ENCODE data around the gene SFXN5.

DNA sequence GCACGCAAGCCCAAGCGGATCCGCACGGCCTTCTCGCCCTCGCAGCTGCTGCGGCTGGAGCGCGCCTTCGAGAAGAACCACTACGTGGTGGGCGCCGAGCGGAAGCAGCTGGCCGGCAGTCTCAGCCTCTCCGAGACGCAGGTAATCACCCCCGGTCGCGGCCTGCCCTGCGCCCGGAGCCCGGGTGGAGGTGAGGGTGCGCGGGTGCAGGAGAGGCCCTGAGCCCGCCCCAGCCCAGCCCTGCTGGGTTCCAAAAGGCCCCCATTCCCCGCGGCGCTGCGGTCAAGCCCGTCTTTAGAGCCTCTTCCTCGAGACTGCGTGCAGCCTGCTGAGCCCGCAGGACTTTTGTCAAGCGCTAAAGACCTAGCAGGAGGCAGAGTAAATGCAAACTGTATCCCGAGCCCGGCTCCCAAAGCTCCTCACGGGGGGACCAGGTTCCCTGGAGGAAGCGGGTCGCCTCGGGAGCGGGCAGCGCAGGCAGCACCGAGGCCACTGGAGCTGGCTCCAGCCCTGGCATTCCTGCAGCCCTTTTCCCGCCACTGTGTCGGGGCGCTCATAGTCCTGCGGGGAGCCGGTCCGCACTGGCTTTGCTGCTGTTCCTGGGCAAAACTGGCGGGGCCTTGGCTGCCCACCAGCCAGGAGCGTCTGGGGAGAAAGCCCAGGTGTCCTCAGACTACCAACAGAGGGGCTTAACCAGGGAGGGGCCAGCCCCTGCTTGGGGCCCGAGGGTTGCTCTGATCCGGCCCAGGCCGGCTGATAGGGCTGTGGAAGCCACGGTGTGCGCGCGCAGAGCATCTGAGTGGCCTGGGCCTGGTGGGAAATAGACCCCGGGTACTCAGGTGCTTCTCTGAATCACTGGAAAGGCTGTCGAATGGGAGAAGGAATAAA, 146.9 kb downstream of the SFXN5 start:
- TF ChIP-seq, protein P1, sequence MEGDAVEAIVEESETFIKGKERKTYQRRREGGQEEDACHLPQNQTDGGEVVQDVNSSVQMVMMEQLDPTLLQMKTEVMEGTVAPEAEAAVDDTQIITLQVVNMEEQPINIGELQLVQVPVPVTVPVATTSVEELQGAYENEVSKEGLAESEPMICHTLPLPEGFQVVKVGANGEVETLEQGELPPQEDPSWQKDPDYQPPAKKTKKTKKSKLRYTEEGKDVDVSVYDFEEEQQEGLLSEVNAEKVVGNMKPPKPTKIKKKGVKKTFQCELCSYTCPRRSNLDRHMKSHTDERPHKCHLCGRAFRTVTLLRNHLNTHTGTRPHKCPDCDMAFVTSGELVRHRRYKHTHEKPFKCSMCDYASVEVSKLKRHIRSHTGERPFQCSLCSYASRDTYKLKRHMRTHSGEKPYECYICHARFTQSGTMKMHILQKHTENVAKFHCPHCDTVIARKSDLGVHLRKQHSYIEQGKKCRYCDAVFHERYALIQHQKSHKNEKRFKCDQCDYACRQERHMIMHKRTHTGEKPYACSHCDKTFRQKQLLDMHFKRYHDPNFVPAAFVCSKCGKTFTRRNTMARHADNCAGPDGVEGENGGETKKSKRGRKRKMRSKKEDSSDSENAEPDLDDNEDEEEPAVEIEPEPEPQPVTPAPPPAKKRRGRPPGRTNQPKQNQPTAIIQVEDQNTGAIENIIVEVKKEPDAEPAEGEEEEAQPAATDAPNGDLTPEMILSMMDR (conservative IDR thresholded peaks at IDR 0.05 in 1 of 2, IDR thresholded peaks at IDR 0.05 in 1 of 2; ENCODE audit: low read depth in 1 of 2, low read length in 2 of 2), result no peak
- peak; percentile 89 for TF ChIP-seq EZH2 (IDR thresholded peaks at IDR 0.05; ENCODE audit: low read length, missing control alignments)

All from fibroblast of lung (primary cell).